WTC11 (cell line): ENCODE data around the gene EMC6. TPM values are rescaled to one million over a fixed set of nuclear protein-coding genes. Genes with fewer than 3 reads are reported as not detected.

ENCODE experiments used
- ATAC-seq: fragments of 200-7000 bp; cut with Tn5 transposase; 2 replicates; pipeline ENCODE4 v1.10.0; 2021; ENCODE audit warnings: mild to moderate bottlenecking, moderate library complexity
- CTCF ChIA-PET: fragments of 300-600 bp; sonication (Branson Sonifier 250); formaldehyde crosslinking; loops from one replicate; lab custom pipeline; 2021; ENCODE audit warnings: antibody characterized with exemption; lab: Charles Lee
- POLR2A ChIA-PET: fragments of 350-600 bp; sonication (Branson Sonifier 250); formaldehyde crosslinking; loops from one replicate; lab custom pipeline; 2021; ENCODE audit warnings: antibody characterized with exemption; lab: Charles Lee
- DNase-seq: peaks from one replicate; pipeline ENCODE4 v3.0.0; 2021; ENCODE audit warnings: low spot score
- H3K27ac Mint-ChIP-seq: 2 replicates; pipeline ENCODE4 v1.8.0; 2021; ENCODE audit warnings: mixed read lengths
- H3K27me3 Mint-ChIP-seq: 2 replicates; pipeline ENCODE4 v1.8.0; 2021; ENCODE audit warnings: low read depth, mild to moderate bottlenecking, moderate library complexity, mixed read lengths
- H3K36me3 Mint-ChIP-seq: 2 replicates; pipeline ENCODE4 v1.8.0; 2021; ENCODE audit warnings: mixed read lengths
- H3K4me1 Mint-ChIP-seq: 2 replicates; pipeline ENCODE4 v1.8.0; 2022; ENCODE audit warnings: mixed read lengths
- H3K4me3 Mint-ChIP-seq: 2 replicates; pipeline ENCODE4 v1.8.0; 2021; ENCODE audit warnings: mild to moderate bottlenecking, moderate library complexity, mixed read lengths
- H3K9me3 Mint-ChIP-seq: 2 replicates; pipeline ENCODE4 v1.8.0; 2021; ENCODE audit warnings: mixed read lengths
- ARID4B ChIP-seq: sonication (generic); formaldehyde crosslinking; IDR thresholded peaks from 2 replicates; pipeline ENCODE4 v1.8.0; 2023; ENCODE audit warnings: missing genetic modification reagents, mild to moderate bottlenecking, borderline replicate concordance
- ATF3 ChIP-seq: sonication (generic); formaldehyde crosslinking; conservative IDR thresholded peaks from 2 replicates; pipeline ENCODE4 v1.8.1; 2022; ENCODE audit warnings: mild to moderate bottlenecking, missing genetic modification reagents
- ESRRA ChIP-seq: sonication (generic); formaldehyde crosslinking; IDR thresholded peaks from 2 replicates; pipeline ENCODE4 v1.8.1; 2022; ENCODE audit warnings: mild to moderate bottlenecking, missing genetic modification reagents, borderline replicate concordance
- FOXK1 ChIP-seq: sonication (generic); formaldehyde crosslinking; IDR thresholded peaks from 2 replicates; pipeline ENCODE4 v1.8.0; 2022; ENCODE audit warnings: mild to moderate bottlenecking, moderate library complexity, missing genetic modification reagents
- GABPB1 ChIP-seq: sonication (generic); formaldehyde crosslinking; IDR thresholded peaks from 2 replicates; pipeline ENCODE4 v1.8.1; 2023; ENCODE audit warnings: mild to moderate bottlenecking, missing genetic modification reagents
- JUN ChIP-seq: sonication (generic); formaldehyde crosslinking; IDR thresholded peaks from 2 replicates; pipeline ENCODE4 v1.8.0; 2023; ENCODE audit warnings: mild to moderate bottlenecking, missing genetic modification reagents
- KAT7 ChIP-seq: sonication (generic); formaldehyde crosslinking; IDR thresholded peaks from 2 replicates; pipeline ENCODE4 v1.8.1; 2023; ENCODE audit warnings: missing genetic modification reagents, mild to moderate bottlenecking, borderline replicate concordance
- TEAD1 ChIP-seq: sonication (generic); formaldehyde crosslinking; IDR thresholded peaks from 2 replicates; pipeline ENCODE4 v1.8.0; 2022; ENCODE audit warnings: mild to moderate bottlenecking, missing genetic modification reagents
- TEAD4 ChIP-seq: sonication (generic); formaldehyde crosslinking; IDR thresholded peaks from 2 replicates; pipeline ENCODE4 v1.8.0; 2022; ENCODE audit warnings: mild to moderate bottlenecking, missing genetic modification reagents
- TP53 ChIP-seq: sonication (generic); formaldehyde crosslinking; IDR thresholded peaks from 2 replicates; pipeline ENCODE4 v1.8.1; 2023; ENCODE audit warnings: mild to moderate bottlenecking, missing genetic modification reagents
- ZNF121 ChIP-seq: sonication (generic); formaldehyde crosslinking; IDR thresholded peaks from 2 replicates; pipeline ENCODE4 v1.8.0; 2023; ENCODE audit warnings: missing genetic modification reagents
- ZNF232 ChIP-seq: sonication (generic); formaldehyde crosslinking; IDR thresholded peaks from 2 replicates; pipeline ENCODE4 v1.8.0; 2022; ENCODE audit warnings: mild to moderate bottlenecking, missing genetic modification reagents
- ZNF263 ChIP-seq: sonication (generic); formaldehyde crosslinking; IDR thresholded peaks from 2 replicates; pipeline ENCODE4 v1.8.1; 2022; ENCODE audit warnings: low read depth, mild to moderate bottlenecking, moderate library complexity, missing genetic modification reagents
- total RNA-seq: library from RNA; stranded (reverse); gene quantifications from 3 replicates; pipeline ENCODE4 v1.2.3, GENCODE V29; 2021
- TF ChIP-seq, protein P1 (sequence below): fragments of 250-450 bp; sonication (Bioruptor Pico); IDR thresholded peaks from 2 replicates; pipeline ENCODE4 v1.9.0; 2021; ENCODE audit warnings: mild to moderate bottlenecking
- TF ChIP-seq, protein P2 (sequence below): sonication (generic); formaldehyde crosslinking; IDR thresholded peaks from 2 replicates; pipeline ENCODE4 v1.8.0; 2022; ENCODE audit warnings: mild to moderate bottlenecking, missing genetic modification reagents
- TF ChIP-seq, protein P3 (sequence below): sonication (generic); formaldehyde crosslinking; IDR thresholded peaks from 2 replicates; pipeline ENCODE4 v1.8.1; 2023; ENCODE audit warnings: mild to moderate bottlenecking, missing genetic modification reagents, moderate library complexity

The EMC6 gene
- total RNA-seq, 1 experiment from 2014 or later: 86.0 TPM

DNA sequence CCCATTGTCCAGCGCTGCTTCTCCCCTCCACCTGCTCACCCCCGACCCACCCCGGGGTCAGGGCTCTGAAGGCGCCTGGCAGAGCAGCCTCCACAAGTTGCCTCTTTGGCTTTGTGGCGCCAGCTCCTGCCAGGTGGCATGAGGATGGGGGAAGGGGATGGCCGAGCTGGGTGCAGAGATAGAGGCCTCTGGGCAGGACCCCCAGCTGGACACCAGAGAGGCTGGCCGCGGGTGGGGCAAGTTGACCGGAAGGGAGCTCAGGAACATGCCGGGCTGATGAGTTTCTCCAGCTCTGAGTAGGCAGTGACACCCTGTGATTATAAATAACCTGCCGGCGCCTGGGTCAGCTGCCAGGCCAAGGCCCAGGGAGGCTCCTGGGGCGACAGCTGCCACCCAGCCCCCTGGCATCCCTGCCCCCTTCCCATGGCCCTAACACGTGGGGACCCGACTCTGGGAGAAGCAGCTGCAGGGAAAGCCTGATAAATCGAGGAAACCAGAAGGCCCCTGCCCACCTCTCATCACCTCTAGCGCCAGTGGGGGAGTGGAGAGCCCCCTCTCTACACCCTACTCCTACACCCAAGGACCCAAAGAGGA, 26.6 kb downstream of the EMC6 start:
- no peak overlapping the region for H3K27ac Mint-ChIP-seq
- 0 out of 2 replicates have a peak, but pooled peaks have one; percentile 46 for TF ChIP-seq KAT7 (CRISPR knock-in tag)
- TF ChIP-seq, protein P1, sequence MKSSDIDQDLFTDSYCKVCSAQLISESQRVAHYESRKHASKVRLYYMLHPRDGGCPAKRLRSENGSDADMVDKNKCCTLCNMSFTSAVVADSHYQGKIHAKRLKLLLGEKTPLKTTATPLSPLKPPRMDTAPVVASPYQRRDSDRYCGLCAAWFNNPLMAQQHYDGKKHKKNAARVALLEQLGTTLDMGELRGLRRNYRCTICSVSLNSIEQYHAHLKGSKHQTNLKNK (CRISPR knock-in tag): no peak
- DNase-seq (no peak), ATAC-seq (no peak)
- CTCF ChIA-PET: interaction anchor here (1.0 to 5.0 kb wide), 10 partner anchors 12 to 162 kb away, joined by 3 to 85 read pairs (median 6); partner anchors contain the start of genes HASPIN and SHPK
- H3K4me3 Mint-ChIP-seq: peak overlapping the region; percentile 63
- POLR2A ChIA-PET: interaction anchor here (0.6 to 1.6 kb wide), 6 partner anchors 16 to 379 kb away, joined by 3 to 6 read pairs (median 3); partner anchors contain the start of gene HASPIN
- peaks cover 10% of the 10 kb centered on the region for H3K4me1 Mint-ChIP-seq
- no peaks in the 10 kb centered on the region for H3K36me3 Mint-ChIP-seq
- H3K27me3 Mint-ChIP-seq: peaks cover 35% of the 10 kb centered on the region
- H3K9me3 Mint-ChIP-seq: 0 out of 2 replicates have a peak, but pooled peaks cover 7% of the 10 kb centered on the region

- Mint-ChIP-seq H3K4me3 (peak within 1 kb of the TSS; percentile 75), H3K27me3 (peaks cover 35% of the 10 kb centered on the region), H3K9me3 (peaks cover 8% of the 10 kb centered on the region; the same call in 1 of the 2 replicates), H3K36me3 (no peaks in the 10 kb centered on the region), H3K27ac (no peak within 1 kb of the TSS), H3K4me1 (peaks cover 10% of the 10 kb centered on the region)
- TF ChIP-seq ARID4B: peak; percentile 29; the same call in 1 of the 2 replicates
- no peak for TF ChIP-seq KAT7 (CRISPR knock-in tag)
- TF ChIP-seq TEAD4: peak; percentile 82
- TF ChIP-seq ZNF263 (CRISPR knock-in tag): peak; percentile 92
- 0 out of 2 replicates have a peak, but pooled peaks have one; percentile 24 for TF ChIP-seq ESRRA (CRISPR knock-in tag)
- TF ChIP-seq, protein P2, sequence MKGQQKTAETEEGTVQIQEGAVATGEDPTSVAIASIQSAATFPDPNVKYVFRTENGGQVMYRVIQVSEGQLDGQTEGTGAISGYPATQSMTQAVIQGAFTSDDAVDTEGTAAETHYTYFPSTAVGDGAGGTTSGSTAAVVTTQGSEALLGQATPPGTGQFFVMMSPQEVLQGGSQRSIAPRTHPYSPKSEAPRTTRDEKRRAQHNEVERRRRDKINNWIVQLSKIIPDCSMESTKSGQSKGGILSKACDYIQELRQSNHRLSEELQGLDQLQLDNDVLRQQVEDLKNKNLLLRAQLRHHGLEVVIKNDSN (CRISPR knock-in tag): no peak
- TF ChIP-seq TEAD1 (CRISPR knock-in tag): peak; percentile 54; the same call in 1 of the 2 replicates
- TF ChIP-seq ZNF121 (CRISPR knock-in tag): no peak
- TF ChIP-seq FOXK1 (CRISPR knock-in tag): peak; percentile 38; the same call in 1 of the 2 replicates
- TF ChIP-seq ZNF232 (CRISPR knock-in tag): 0 out of 2 replicates have a peak, but pooled peaks have one; percentile 47
- TF ChIP-seq JUN (CRISPR knock-in tag): 0 out of 2 replicates have a peak, but pooled peaks have one; percentile 53
- peak; percentile 39; the same call in 1 of the 2 replicates for TF ChIP-seq TP53
- peak; percentile 58 for DNase-seq
- ChIA-PET POLR2A (interaction anchor here (0.6 to 1.6 kb wide), 6 partner anchors 15 to 378 kb away, joined by 3 to 6 read pairs (median 3); partner anchors contain the start of gene HASPIN), CTCF (interaction anchor here (0.6 to 5.0 kb wide), 10 partner anchors 13 to 567 kb away, joined by 3 to 85 read pairs (median 6); partner anchors contain the start of genes HASPIN and SHPK)
- ATAC-seq: peak; percentile 24
Measured at GRCh38 chr17:3695723-3696411, 27.3 kb downstream of the EMC6 start, which contains the start of gene P2RX5. P2RX5 (minus strand) TSS chr17:3696155; CDS start chr17:3696005, 150 bp downstream.

GRCh38 chr17:3697103-3697476, 28.5 kb downstream of the EMC6 start:
- ATAC-seq (no peak), DNase-seq (no peak)
- no peak overlapping the region for H3K4me3 Mint-ChIP-seq
- H3K9me3 Mint-ChIP-seq: peaks cover 14% of the 10 kb centered on the region
- peaks cover 10% of the 10 kb centered on the region for H3K4me1 Mint-ChIP-seq
- H3K36me3 Mint-ChIP-seq: peaks cover 7% of the 10 kb centered on the region
- CTCF ChIA-PET: interaction anchor here (2.3 to 5.0 kb wide), 2 partner anchors 14 to 95 kb away, joined by 8 to 85 read pairs; no protein-coding TSS in a partner anchor
- peaks cover 35% of the 10 kb centered on the region for H3K27me3 Mint-ChIP-seq
- POLR2A ChIA-PET: no interaction called here
- no peak overlapping the region for H3K27ac Mint-ChIP-seq
- TF ChIP-seq, protein P3, sequence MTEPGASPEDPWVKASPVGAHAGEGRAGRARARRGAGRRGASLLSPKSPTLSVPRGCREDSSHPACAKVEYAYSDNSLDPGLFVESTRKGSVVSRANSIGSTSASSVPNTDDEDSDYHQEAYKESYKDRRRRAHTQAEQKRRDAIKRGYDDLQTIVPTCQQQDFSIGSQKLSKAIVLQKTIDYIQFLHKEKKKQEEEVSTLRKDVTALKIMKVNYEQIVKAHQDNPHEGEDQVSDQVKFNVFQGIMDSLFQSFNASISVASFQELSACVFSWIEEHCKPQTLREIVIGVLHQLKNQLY: no peak
- TF ChIP-seq GABPB1 (CRISPR knock-in tag) (no peak), ATF3 (CRISPR knock-in tag) (no peak), ARID4B (no peak)
- TF ChIP-seq, protein P1 (CRISPR knock-in tag): no peak
